T-helper 1 cell treated with Interleukin-12 subunit alpha and Interleukin-12 subunit beta and Interleukin-4 antibody, amounts not matched to agents 30 μg/mL and 1 μg/mL, for 36 hours (primary cell): ENCODE results near the gene MYO18B.

Experiments used
- H3K27ac Mint-ChIP-seq: one replicate; pipeline ENCODE4 v1.8.0; 2021; ENCODE audit warnings: mild to moderate bottlenecking, mixed read lengths
- H3K27me3 Mint-ChIP-seq: one replicate; pipeline ENCODE4 v1.8.0; 2021; ENCODE audit warnings: low read depth, mixed read lengths
- H3K36me3 Mint-ChIP-seq: one replicate; pipeline ENCODE4 v1.8.0; 2021; ENCODE audit warnings: low read depth, mixed read lengths
- H3K4me1 Mint-ChIP-seq: one replicate; pipeline ENCODE4 v1.8.0; 2021; ENCODE audit warnings: low read depth, mixed read lengths
- H3K4me3 Mint-ChIP-seq: one replicate; pipeline ENCODE4 v1.8.0; 2021; ENCODE audit warnings: mild to moderate bottlenecking, moderate library complexity, mixed read lengths
- H3K9me3 Mint-ChIP-seq: one replicate; pipeline ENCODE4 v1.8.0; 2021; ENCODE audit warnings: mixed read lengths

Gene MYO18B

GRCh38 chr22:25729016-25729995 lies 12.7 kb upstream of the MYO18B start:
- Mint-ChIP-seq H3K9me3 (peaks cover 3% of the 10 kb centered on the region), H3K27ac (no peak overlapping the region), H3K36me3 (peaks cover 29% of the 10 kb centered on the region), H3K4me1 (peaks cover 37% of the 10 kb centered on the region), H3K27me3 (no peaks in the 10 kb centered on the region), H3K4me3 (no peak overlapping the region)

GRCh38 chr22:25735650-25736049 lies 6.3 kb upstream of the MYO18B start:
- H3K4me1 Mint-ChIP-seq: peaks cover 60% of the 10 kb centered on the region
- peak overlapping the region; percentile 56 for H3K4me3 Mint-ChIP-seq
- H3K27me3 Mint-ChIP-seq: no peaks in the 10 kb centered on the region
- H3K9me3 Mint-ChIP-seq: peaks cover 3% of the 10 kb centered on the region
- peaks cover 26% of the 10 kb centered on the region for H3K36me3 Mint-ChIP-seq
- peak overlapping the region; percentile 98 for H3K27ac Mint-ChIP-seq

GRCh38 chr22:25736378-25737011 lies 5.5 kb upstream of the MYO18B start:
- Mint-ChIP-seq H3K36me3 (peaks cover 26% of the 10 kb centered on the region), H3K9me3 (peaks cover 3% of the 10 kb centered on the region), H3K4me1 (peaks cover 58% of the 10 kb centered on the region)

GRCh38 chr22:25739659-25740344 lies 2.2 kb upstream of the MYO18B start:
- peak overlapping the region; percentile 89 for H3K27ac Mint-ChIP-seq
- H3K27me3 Mint-ChIP-seq: no peaks in the 10 kb centered on the region
- H3K4me1 Mint-ChIP-seq: peaks cover 63% of the 10 kb centered on the region
- no peaks in the 10 kb centered on the region for H3K9me3 Mint-ChIP-seq
- H3K36me3 Mint-ChIP-seq: peaks cover 22% of the 10 kb centered on the region
- no peak overlapping the region for H3K4me3 Mint-ChIP-seq

More at GRCh38 chr22:25736378-25737011, 5.5 kb upstream of the MYO18B start:
- H3K27me3 Mint-ChIP-seq: no peaks in the 10 kb centered on the region
- H3K27ac Mint-ChIP-seq: peak overlapping the region; percentile 98
- peak overlapping the region; percentile 56 for H3K4me3 Mint-ChIP-seq

DNA sequence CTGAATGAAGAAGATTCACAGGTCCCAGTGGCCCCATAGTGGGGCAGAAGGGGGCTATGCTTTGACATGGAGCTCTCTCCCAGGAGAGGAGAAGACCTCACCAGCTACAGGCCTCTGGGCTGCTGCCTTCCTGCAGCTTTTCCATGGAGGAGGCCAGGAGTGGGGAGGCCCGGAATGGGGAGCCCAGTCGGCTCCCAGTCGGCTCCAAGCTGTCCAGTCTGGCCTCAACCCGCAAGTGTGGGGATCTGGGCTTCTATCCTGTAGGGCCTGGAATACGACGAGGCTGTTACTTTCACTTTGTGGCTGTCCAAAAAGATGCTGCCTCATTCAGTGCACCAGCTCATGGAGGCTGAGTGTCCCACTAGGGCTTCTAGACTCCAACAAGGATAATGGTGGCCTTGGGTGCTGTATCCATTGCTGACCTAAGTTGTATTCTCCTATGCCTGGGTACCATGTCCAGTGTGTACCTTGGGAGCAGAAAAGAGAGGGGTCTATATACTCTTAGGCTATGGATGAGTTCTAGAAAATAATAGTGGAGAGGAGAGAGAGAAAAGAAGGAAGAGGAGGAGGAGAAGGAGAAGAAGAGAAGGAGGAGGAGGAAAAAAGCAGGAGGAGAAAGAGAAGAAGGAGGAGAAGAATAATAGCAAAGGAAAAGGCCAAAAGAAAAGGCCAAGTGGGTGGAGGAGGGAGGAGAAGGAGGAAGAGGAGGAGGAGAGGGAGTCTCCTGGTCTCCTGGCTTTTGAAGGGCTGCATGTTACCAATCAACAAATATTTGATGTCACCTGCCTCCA lies 1.1 kb downstream of the MYO18B start:
- H3K27me3 Mint-ChIP-seq: no peaks in the 10 kb centered on the region
- H3K36me3 Mint-ChIP-seq: peaks cover 21% of the 10 kb centered on the region
- no peaks in the 10 kb centered on the region for H3K9me3 Mint-ChIP-seq
- H3K4me1 Mint-ChIP-seq: peaks cover 56% of the 10 kb centered on the region
- H3K27ac Mint-ChIP-seq: peak overlapping the region; percentile 70
- H3K4me3 Mint-ChIP-seq: peak overlapping the region; percentile 19

DNA sequence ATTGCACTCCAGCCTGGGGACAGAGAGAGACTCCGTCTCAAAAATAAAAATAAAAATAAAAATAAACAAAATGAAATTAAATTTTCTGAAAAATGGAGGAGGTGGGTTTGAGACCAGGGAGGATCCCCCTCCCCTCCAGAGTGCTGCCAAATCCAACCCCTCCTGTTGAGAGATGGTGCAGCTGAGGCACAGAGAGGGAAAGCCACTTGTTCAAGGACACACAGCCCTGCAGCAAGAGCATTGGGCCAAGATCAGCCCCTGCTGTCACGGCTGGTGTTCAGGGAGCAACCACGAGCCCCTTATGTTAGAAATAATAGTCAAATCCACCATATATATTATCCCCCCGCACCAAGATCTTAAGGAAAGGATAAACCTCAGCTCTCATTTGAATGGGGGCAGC lies 2.7 kb downstream of the MYO18B start:
- Mint-ChIP-seq H3K9me3 (no peaks in the 10 kb centered on the region), H3K27ac (peak overlapping the region; percentile 41), H3K36me3 (peaks cover 29% of the 10 kb centered on the region), H3K27me3 (no peaks in the 10 kb centered on the region), H3K4me3 (no peak overlapping the region), H3K4me1 (peaks cover 63% of the 10 kb centered on the region)

DNA sequence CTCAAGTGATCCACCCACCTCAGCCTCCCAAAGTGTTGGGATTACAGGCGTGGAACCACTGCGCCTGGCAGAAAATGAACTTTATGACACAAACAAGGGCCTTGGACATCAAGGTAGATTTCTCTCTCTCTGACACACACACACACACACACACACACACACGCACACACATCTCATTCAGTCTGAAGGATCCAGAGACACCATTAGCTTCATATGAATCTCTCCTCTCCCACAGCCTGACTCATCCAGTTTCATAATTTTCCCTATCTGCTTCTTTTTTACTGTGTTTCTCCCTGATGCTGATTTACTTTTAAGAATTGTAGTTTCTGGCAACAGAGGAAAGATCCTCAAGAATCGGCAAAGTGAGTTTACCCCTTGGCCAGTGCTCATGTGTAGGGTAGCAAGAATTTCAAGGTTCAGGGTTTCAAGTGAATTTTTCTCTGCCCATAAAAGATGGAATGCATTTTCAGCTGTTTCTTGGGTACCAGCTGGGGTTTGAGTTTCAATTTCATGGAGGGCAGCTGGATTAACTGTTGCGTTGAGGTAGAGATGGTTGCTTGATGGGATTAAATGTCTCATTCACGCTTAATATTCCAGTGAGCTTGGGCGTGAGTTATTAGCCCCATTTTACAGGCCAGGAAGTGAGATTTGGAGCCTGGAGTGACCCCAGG lies 3.5 kb downstream of the MYO18B start:
- H3K4me1 Mint-ChIP-seq: peaks cover 68% of the 10 kb centered on the region

DNA sequence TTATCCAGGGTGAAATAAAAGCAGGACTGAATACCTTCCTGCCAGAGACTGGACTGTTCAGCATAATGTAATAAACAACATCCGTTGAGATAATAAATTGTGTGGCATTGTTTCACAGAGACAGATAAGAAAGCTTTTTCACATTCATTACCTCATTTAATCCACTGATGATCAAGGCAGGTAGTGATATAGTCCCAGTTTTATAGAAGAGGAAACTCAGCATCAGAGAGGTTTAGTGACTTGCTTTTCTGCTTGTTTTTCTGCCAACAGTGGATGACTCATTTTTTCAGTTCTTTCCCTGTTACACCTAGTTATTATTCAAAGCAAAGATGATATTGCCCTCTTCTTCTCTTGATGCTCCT lies 4.0 kb downstream of the MYO18B start:
- Mint-ChIP-seq H3K36me3 (peaks cover 34% of the 10 kb centered on the region), H3K4me1 (peaks cover 73% of the 10 kb centered on the region), H3K9me3 (no peaks in the 10 kb centered on the region), H3K27ac (peak overlapping the region; percentile 78), H3K4me3 (no peak overlapping the region), H3K27me3 (no peaks in the 10 kb centered on the region)

More for the DNA sequence above, 3.5 kb downstream of the MYO18B start:
- Mint-ChIP-seq H3K9me3 (no peaks in the 10 kb centered on the region), H3K4me3 (peak overlapping the region; percentile 12), H3K36me3 (peaks cover 32% of the 10 kb centered on the region), H3K27me3 (no peaks in the 10 kb centered on the region), H3K27ac (peak overlapping the region; percentile 78)

GRCh38 chr22:25747245-25747944 lies 5.4 kb downstream of the MYO18B start:
- peak overlapping the region; percentile 100 for H3K27ac Mint-ChIP-seq
- peaks cover 74% of the 10 kb centered on the region for H3K4me1 Mint-ChIP-seq
- no peaks in the 10 kb centered on the region for H3K9me3 Mint-ChIP-seq

DNA sequence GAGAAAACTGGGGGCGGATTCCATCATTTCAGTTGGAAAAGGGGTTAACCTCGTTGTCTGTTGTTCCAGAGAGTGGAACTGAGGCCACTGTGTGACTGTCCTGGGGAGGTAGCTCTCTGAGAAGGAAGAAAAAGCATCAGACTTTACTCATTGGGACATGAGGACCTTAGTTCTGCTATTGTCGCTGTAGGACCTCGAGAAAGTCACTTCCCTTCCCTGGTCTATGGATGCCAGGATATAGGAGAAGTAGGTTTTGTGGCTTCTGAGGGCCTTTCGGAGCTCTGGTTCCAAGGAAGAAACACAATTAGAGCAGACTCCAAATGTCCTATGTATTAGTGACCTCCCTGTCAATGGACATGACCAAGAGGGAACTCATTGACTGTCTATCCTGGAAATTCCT lies 6.2 kb downstream of the MYO18B start:
- peak overlapping the region; percentile 100 for H3K27ac Mint-ChIP-seq
- H3K36me3 Mint-ChIP-seq: peaks cover 34% of the 10 kb centered on the region
- no peaks in the 10 kb centered on the region for H3K27me3 Mint-ChIP-seq
- H3K9me3 Mint-ChIP-seq: no peaks in the 10 kb centered on the region
- peaks cover 69% of the 10 kb centered on the region for H3K4me1 Mint-ChIP-seq
- H3K4me3 Mint-ChIP-seq: no peak overlapping the region

More at GRCh38 chr22:25747245-25747944, 5.4 kb downstream of the MYO18B start:
- Mint-ChIP-seq H3K36me3 (peaks cover 38% of the 10 kb centered on the region), H3K4me3 (no peak overlapping the region), H3K27me3 (no peaks in the 10 kb centered on the region)

- Mint-ChIP-seq H3K27me3 (no peaks in the 10 kb centered on the region), H3K4me1 (peaks cover 66% of the 10 kb centered on the region), H3K4me3 (peak overlapping the region; percentile 88), H3K27ac (peak overlapping the region; percentile 100), H3K36me3 (peaks cover 32% of the 10 kb centered on the region), H3K9me3 (no peaks in the 10 kb centered on the region)
These were observed 6.7 kb downstream of the MYO18B start for GRCh38 chr22:25748704-25749103.

DNA sequence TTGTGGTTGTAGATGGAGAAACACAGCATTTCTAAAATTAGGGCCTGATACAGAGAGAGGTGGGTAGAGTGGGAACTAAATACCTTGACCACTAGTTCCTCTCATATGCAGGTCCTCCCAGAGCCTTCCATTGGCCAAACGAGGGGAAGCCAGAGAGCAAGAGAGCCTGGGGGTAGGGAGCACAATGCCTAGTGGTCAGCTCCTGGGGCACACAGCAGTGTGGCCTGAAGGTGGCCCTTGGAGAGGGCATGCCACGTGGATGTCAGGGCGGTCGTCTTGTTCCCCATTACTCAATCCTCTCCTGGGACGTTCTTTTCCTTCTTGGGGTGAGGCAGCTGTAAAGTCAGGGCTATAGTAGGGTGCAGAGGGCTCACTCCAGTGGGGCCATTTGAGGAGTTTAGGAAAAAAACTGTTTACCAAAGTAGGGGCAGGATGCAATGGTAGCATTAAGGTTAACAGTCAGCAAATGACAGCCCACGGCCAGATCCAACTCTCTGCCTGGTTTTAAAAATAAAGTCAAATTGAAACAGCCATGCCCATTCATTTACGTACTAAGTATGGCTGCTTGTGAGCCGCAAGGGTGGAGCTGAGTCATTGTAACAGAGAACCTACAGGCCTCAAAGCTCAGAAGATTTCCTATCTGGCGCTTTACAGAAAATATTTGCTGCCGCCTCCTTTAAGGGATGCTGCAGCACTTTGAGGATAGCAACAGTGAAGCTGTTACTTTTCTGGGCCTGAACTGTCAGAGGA lies 7.6 kb downstream of the MYO18B start:
- Mint-ChIP-seq H3K4me1 (peaks cover 64% of the 10 kb centered on the region), H3K9me3 (no peaks in the 10 kb centered on the region), H3K27me3 (no peaks in the 10 kb centered on the region), H3K27ac (peak overlapping the region; percentile 100), H3K4me3 (peak overlapping the region; percentile 88), H3K36me3 (peaks cover 29% of the 10 kb centered on the region)
